Activated naive CD8-positive, alpha-beta T cell treated with anti-CD3 and anti-CD28 coated beads for 36 hours (primary cell): ENCODE results near the gene PSORS1C1. TPM values are rescaled to one million over a fixed set of nuclear protein-coding genes. Genes with fewer than 3 reads are reported as not detected.

ENCODE experiments used
- DNase-seq: peaks from one replicate; pipeline ENCODE4 v3.0.0; 2021
- H3K27ac Mint-ChIP-seq: one replicate; pipeline ENCODE4 v1.8.0; 2022; ENCODE audit warnings: mild to moderate bottlenecking, moderate library complexity, mixed read lengths
- H3K27me3 Mint-ChIP-seq: one replicate; pipeline ENCODE4 v1.8.0; 2022; ENCODE audit warnings: mild to moderate bottlenecking, mixed read lengths
- H3K36me3 Mint-ChIP-seq: one replicate; pipeline ENCODE4 v1.8.0; 2021; ENCODE audit warnings: mild to moderate bottlenecking, mixed read lengths
- H3K4me1 Mint-ChIP-seq: one replicate; pipeline ENCODE4 v1.8.0; 2021; ENCODE audit warnings: mixed read lengths
- H3K4me3 Mint-ChIP-seq: one replicate; pipeline ENCODE4 v1.8.0; 2022; ENCODE audit warnings: mild to moderate bottlenecking, moderate library complexity, mixed read lengths
- H3K9me3 Mint-ChIP-seq: one replicate; pipeline ENCODE4 v1.8.0; 2022; ENCODE audit warnings: mixed read lengths
- total RNA-seq, 2 experiments: library from RNA; stranded (reverse); gene quantifications; one replicate each; pipeline ENCODE4 v1.2.3, GENCODE V29; 2021

PSORS1C1 gene
- total RNA-seq, 2 experiments from 2014 or later: 0.19 TPM; not detected in 1

DNA sequence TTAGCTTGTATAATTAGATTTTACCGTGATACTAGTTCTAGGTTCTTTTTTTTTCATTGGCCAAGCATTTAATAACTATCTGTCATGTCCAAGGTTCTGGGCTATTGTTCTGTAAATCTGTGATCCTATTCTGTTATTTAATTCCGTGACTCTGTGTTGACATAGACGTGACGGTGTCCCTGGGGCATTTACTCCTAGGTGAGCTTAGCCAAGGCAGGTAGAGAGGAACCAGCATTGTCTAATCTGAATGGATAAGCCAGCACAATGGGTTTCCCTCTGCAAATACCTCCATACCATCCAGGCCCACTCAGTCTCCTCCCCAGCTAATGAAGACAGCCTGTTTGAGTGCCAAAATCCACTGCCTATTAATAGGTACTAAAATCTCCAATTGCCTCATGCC is 14.5 kb downstream of the PSORS1C1 start:
- Mint-ChIP-seq H3K4me3 (no peak overlapping the region), H3K4me1 (peaks cover 5% of the 10 kb centered on the region), H3K36me3 (no peaks in the 10 kb centered on the region), H3K27ac (no peak overlapping the region), H3K27me3 (peaks cover 13% of the 10 kb centered on the region), H3K9me3 (no peaks in the 10 kb centered on the region)
- DNase-seq: no peak

DNA sequence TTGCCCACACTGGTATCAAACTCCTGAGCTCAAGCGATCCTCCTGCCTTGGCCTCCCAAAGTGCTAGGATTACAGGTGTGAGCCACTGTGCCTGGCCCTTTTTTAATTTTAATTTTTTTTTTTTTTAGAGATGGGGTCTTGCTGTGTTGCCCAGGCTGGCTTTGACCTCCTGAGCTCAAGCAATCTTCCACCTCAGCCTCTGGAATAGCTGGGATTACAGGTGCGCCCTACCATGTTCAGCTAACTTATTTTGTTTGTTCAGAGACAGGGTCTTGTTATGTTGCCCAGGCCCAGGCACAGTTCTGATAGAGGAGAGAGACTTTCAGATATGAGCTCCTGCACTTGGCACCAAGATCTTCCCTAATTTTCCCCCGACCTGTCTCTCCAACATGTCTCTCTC is 16.2 kb downstream of the PSORS1C1 start:
- Mint-ChIP-seq H3K4me1 (peaks cover 5% of the 10 kb centered on the region), H3K27me3 (peaks cover 13% of the 10 kb centered on the region), H3K4me3 (no peak overlapping the region), H3K27ac (no peak overlapping the region), H3K9me3 (no peaks in the 10 kb centered on the region), H3K36me3 (no peaks in the 10 kb centered on the region)
- no peak for DNase-seq

DNA sequence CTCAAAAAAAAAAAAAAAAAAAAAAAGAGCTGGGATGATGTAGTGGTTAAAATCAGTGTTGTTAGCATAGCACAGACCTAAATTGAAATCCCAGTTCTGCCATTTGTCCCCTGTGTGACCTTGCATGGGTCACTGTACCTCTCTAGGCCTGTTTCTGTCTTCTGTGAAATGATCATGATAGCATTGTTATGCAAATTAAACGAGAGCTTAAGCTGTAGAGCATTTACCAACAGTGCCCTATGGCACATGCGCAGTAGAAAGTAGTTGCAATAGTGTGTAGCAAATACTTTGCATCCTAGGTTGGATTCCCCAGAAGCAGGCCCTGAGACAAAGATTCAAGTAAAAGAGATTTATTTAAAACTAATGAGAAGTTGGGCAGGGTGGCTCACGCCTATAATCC is 17.0 kb downstream of the PSORS1C1 start:
- no peak for DNase-seq
- Mint-ChIP-seq H3K36me3 (no peaks in the 10 kb centered on the region), H3K9me3 (no peaks in the 10 kb centered on the region), H3K27ac (no peak overlapping the region), H3K4me1 (peaks cover 5% of the 10 kb centered on the region), H3K27me3 (peaks cover 13% of the 10 kb centered on the region), H3K4me3 (no peak overlapping the region)

DNA sequence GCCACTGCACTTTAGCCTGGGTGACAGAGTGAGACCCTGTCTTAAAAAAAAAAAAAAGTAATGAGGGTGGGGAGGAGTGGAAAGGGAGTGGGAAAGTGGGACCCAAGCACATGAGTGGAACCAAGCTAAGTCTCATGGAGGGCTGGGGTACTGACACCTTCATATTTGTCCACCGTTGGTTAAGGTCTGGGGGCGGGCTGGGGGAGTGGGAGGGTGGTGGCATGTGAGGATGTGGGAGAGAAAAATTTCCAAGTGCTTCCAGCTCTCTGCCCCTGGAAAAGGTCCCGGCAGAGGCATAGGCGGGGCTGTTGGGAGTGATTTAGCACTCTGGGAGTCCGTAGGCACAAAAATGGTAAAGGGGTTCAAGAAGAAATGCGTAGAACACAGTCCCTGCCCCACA is 18.2 kb downstream of the PSORS1C1 start:
- no peaks in the 10 kb centered on the region for H3K36me3 Mint-ChIP-seq
- no peaks in the 10 kb centered on the region for H3K9me3 Mint-ChIP-seq
- H3K27ac Mint-ChIP-seq: no peak overlapping the region
- no peak for DNase-seq
- peaks cover 13% of the 10 kb centered on the region for H3K27me3 Mint-ChIP-seq
- peaks cover 9% of the 10 kb centered on the region for H3K4me1 Mint-ChIP-seq
- no peak overlapping the region for H3K4me3 Mint-ChIP-seq

DNA sequence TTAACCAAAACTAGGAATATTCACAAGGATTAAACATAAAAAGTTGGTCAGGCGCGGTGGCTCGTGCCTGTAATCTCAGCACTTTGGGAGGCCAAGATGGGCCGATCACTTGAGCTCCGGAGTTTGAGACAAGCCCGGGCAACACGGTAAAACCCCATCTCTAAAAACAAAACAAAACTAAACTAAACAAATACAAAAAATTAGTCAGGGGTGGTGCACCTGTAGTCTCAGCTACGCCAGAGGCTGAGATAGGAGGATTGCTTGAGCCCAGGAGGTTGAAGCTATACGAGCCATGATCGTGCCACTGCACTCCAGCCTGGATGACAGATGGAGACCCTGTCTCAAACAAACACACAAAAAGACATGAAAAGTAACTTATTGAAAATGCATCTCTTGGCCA is 21.1 kb downstream of the PSORS1C1 start:
- DNase-seq: no peak
- Mint-ChIP-seq H3K27me3 (no peaks in the 10 kb centered on the region), H3K9me3 (no peaks in the 10 kb centered on the region), H3K4me1 (peaks cover 4% of the 10 kb centered on the region), H3K27ac (no peak overlapping the region), H3K36me3 (no peaks in the 10 kb centered on the region), H3K4me3 (no peak overlapping the region)

DNA sequence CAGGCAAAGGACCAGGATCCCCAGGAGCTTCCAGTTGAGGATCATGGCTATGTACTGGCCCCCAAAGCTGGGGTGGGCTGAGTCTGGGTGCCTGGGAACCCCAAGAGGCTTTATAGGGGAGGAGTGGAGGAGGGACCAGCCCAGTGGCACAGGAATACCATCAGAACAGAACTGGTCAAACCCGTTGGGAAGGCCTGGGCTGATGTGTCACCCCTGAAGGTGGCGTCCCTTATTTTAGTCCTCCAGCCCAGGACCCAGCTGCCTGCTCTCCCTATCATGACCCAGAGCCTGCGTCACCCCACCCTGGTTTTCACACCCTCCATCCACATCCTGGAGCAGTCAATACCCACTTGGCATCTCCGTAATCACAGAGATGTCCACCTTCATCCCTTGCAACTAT is 24.4 kb downstream of the PSORS1C1 start, which contains the start of gene PSORS1C2:
Gene PSORS1C2 (minus strand): TSS at position 85 of the 400 bp plus-strand sequence. CDS start 40 bp downstream, at position 45.
- Mint-ChIP-seq H3K4me3 (peak within 1 kb of the TSS; percentile 52), H3K36me3 (peaks cover 4% of the 10 kb centered on the region), H3K9me3 (no peaks in the 10 kb centered on the region), H3K4me1 (peaks cover 4% of the 10 kb centered on the region), H3K27me3 (no peaks in the 10 kb centered on the region), H3K27ac (no peak within 1 kb of the TSS)
- no peak for DNase-seq

DNA sequence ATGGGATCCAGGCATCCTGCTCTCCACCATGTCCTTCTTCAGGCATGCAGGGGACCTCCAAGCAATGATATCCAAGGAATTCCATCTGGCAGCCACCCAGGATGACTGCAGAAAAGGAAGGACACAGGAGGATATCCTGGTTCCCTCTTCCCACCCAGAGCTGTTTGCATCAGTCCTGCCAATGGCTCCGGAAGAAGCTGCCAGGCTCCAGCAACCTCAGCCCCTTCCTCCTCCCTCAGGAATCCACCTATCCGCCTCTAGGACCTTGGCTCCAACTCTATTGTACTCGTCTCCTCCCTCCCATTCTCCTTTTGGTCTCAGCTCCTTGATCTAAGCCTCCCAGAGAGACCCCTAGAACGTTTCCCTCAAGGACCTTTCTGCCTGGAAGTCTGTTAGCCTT is 25.0 kb downstream of the PSORS1C1 start:
- Mint-ChIP-seq H3K36me3 (peaks cover 4% of the 10 kb centered on the region), H3K27me3 (no peaks in the 10 kb centered on the region), H3K27ac (no peak overlapping the region), H3K9me3 (no peaks in the 10 kb centered on the region), H3K4me3 (no peak overlapping the region), H3K4me1 (peaks cover 4% of the 10 kb centered on the region)
- no peak for DNase-seq

DNA sequence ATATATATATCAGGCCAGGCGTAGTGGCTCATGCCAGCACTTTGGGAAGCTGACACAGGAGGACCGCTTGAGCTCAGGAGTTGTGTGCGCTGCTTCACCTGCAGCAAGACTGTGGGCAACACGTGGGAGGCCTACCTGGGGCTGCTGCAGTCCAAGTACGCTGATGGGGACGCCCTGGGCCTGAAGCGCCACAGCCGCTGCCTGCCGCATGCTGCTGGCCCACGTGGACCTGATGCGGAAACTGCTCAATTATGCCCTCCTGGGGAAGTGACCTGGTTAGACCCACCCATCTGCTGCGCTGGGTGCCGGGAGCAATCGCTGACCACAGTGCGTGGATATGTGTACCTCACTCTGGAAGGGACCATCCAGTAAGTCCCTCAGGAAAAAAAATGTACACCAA is 26.0 kb downstream of the PSORS1C1 start:
- no peak for DNase-seq
- Mint-ChIP-seq H3K4me3 (no peak overlapping the region), H3K27me3 (no peaks in the 10 kb centered on the region), H3K9me3 (no peaks in the 10 kb centered on the region), H3K27ac (no peak overlapping the region), H3K36me3 (peaks cover 4% of the 10 kb centered on the region), H3K4me1 (peaks cover 4% of the 10 kb centered on the region)

DNA sequence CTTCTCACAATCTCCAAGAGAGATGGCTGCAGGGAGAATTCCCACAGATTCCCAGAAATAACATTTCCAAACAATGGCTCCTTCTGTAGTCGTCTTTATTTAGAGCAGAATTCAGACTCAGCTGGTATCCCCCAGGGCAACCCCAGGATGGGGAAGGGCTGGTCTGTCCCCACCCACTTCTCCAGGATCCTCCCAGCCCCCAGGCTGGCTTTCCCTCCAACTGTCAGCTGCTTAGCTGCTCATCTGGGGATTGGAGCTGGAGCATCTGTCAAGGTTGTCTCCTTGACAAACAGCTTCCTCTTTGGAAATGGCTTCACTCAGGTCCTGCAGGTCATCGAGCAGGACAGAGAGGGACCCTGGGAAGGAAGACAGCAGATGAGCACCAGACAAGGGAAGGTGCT is 27.8 kb downstream of the PSORS1C1 start:
- no peak overlapping the region for H3K4me3 Mint-ChIP-seq
- H3K27ac Mint-ChIP-seq: no peak overlapping the region

DNA sequence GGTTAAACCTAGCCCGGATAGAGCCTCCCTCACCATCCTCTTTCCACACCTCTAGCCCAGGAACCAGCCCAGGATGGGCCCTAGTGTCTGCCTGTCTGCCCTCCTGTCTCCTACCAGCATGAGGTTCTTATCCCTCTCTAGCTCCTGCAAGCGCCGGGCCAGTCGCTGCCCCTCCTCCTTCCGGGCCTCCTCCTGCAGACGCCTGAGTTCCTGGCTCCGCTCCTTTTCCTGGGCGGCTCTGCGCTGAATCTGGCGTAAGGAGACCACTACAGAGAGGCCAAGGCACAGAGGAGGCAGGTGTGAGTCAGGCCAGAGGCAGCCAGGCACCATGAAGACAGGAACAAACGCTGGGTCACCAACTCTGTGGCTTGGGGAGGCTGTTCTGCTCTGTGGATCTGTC is 28.5 kb downstream of the PSORS1C1 start:
- DNase-seq: no peak
- H3K36me3 Mint-ChIP-seq: peaks cover 4% of the 10 kb centered on the region
- no peak overlapping the region for H3K4me3 Mint-ChIP-seq
- H3K27me3 Mint-ChIP-seq: no peaks in the 10 kb centered on the region
- no peaks in the 10 kb centered on the region for H3K4me1 Mint-ChIP-seq
- no peaks in the 10 kb centered on the region for H3K9me3 Mint-ChIP-seq
- H3K27ac Mint-ChIP-seq: no peak overlapping the region

More for the DNA sequence above, 27.8 kb downstream of the PSORS1C1 start:
- H3K27me3 Mint-ChIP-seq: no peaks in the 10 kb centered on the region
- H3K36me3 Mint-ChIP-seq: peaks cover 4% of the 10 kb centered on the region
- H3K4me1 Mint-ChIP-seq: peaks cover 4% of the 10 kb centered on the region
- no peak for DNase-seq
- no peaks in the 10 kb centered on the region for H3K9me3 Mint-ChIP-seq

DNA sequence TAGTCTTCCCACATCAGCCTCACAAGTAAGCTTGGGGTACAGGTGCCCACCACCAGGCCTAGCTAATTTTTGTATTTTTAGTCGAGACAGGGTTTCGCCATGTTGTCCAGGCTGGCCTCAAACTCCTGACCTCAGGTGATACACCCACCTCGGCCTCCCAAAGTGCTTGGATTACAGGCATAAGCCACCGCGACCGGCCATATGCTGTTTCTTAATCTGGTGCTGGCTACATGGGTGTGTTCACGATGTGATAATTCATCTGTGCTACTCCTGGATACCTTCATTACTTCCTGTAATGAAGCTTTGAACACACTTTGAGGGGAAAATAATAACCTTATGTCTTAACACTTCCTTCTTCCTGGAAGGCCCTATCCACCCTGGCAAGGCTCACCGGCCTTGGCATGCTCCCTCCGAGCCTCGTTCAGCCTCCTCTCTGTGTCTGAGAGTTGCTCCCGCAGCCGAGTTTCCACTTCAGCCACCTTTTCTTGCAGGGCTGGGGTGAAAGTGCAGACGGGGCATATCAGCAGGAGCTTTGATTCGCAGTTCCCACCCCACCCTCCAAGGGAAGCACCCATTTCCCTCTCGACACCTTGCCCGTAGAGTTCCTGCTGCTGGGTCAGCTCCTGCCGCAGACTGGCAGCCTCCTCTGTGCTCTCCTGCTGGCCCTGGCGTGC is 29.8 kb downstream of the PSORS1C1 start:
- Mint-ChIP-seq H3K4me1 (no peaks in the 10 kb centered on the region), H3K36me3 (peaks cover 4% of the 10 kb centered on the region), H3K27ac (no peak overlapping the region), H3K27me3 (no peaks in the 10 kb centered on the region), H3K4me3 (no peak overlapping the region), H3K9me3 (no peaks in the 10 kb centered on the region)
- no peak for DNase-seq

DNA sequence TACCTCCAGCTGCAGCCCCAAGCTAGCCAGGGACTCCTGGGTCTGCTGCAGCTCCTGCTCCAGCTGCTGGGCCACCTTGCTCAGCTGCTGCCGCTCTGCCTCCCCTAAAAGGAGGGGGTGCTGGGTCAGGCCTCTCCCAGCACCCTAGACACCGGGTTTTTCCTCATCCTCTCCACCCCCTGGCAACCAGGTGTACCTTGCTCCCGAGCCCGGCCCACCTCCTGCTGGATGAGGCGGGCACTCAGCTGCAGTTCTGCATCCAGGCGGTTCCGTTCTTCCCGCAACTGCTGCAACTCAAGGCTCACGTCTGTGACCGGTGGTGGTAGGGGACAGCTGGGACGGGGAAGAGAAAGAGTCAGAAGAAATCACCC is 30.4 kb downstream of the PSORS1C1 start:
- H3K27ac Mint-ChIP-seq: no peak overlapping the region
- no peak for DNase-seq

DNA sequence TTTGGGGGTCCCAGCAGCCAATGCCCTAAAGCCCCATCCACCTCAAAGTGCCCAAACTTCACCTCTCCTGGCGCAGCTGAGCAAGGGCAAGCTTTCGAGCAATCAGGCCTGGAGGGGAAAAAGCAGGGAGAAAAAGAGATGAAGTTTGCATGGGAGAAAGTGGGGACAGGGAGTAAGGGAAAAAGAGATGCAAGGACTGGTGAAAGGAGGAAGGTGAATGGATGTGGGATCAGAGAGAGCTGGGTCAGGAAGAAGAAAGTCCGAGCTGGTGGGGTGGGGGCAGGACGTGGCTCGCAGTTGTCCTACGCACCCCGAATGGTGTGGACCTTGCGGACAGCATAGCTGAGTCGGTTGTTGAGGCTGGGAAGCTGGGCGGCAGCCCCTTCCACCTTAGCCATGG is 30.8 kb downstream of the PSORS1C1 start:
- Mint-ChIP-seq H3K4me1 (no peaks in the 10 kb centered on the region), H3K4me3 (no peak overlapping the region), H3K27me3 (no peaks in the 10 kb centered on the region), H3K36me3 (peaks cover 6% of the 10 kb centered on the region), H3K9me3 (no peaks in the 10 kb centered on the region), H3K27ac (no peak overlapping the region)
- no peak for DNase-seq

More for the DNA sequence above, 30.4 kb downstream of the PSORS1C1 start:
- Mint-ChIP-seq H3K36me3 (peaks cover 4% of the 10 kb centered on the region), H3K4me1 (no peaks in the 10 kb centered on the region), H3K27me3 (no peaks in the 10 kb centered on the region), H3K9me3 (no peaks in the 10 kb centered on the region), H3K4me3 (no peak overlapping the region)

DNA sequence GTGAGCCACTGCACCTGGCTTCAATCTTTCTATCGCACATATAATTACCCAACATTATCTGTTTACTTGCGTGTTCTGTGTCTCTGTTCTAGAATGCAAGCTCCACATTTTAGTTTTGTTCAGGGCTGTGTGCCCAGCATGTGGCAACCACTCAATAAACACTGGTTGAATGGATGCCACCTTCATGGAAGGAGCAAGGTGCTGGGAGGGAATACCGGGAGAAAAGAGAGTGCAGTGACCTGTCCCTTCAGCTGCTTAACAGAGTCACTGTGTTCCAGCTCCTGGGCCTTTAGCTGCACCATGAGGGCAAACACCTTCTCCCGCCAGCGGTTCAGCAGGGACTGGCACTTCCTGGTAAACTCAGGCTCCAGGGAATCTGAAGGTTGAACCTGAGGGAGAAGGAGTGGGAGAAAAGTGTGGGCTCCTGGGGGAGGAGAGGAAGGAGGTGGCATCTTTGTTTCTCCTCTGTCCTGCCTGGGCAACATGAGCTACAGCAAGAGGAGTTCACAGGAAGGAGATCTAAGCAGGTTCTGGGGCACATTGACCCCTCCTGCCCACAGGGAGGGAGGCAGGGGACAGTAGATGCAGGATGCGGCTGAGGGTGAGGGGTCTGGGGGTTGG is 35.3 kb downstream of the PSORS1C1 start:
- Mint-ChIP-seq H3K9me3 (no peaks in the 10 kb centered on the region), H3K4me1 (no peaks in the 10 kb centered on the region), H3K4me3 (no peak overlapping the region), H3K36me3 (peaks cover 13% of the 10 kb centered on the region), H3K27me3 (no peaks in the 10 kb centered on the region), H3K27ac (no peak overlapping the region)
- no peak for DNase-seq

DNA sequence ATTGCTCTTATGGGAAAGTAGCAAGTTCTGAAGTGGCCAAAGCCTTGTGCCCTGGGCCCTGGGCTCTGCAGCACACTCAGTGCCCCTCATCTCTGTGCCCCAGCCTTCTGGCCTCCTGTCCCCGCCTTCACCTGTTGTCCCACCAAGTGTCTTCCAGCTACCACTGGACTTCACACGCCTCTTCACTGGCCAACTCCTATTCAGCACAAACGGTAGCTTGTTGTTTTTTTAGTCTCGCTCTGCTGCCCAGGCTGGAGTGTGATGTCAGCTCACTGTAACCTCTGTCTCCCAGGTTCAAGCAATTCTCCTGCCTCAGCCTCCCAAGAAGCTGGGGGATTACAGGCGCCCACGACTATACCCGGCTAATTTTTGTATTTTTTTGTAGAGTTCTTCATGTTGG is 38.2 kb downstream of the PSORS1C1 start:
- Mint-ChIP-seq H3K27ac (no peak overlapping the region), H3K4me3 (no peak overlapping the region), H3K4me1 (peaks cover 5% of the 10 kb centered on the region), H3K36me3 (peaks cover 17% of the 10 kb centered on the region), H3K27me3 (no peaks in the 10 kb centered on the region), H3K9me3 (no peaks in the 10 kb centered on the region)
- no peak for DNase-seq

DNA sequence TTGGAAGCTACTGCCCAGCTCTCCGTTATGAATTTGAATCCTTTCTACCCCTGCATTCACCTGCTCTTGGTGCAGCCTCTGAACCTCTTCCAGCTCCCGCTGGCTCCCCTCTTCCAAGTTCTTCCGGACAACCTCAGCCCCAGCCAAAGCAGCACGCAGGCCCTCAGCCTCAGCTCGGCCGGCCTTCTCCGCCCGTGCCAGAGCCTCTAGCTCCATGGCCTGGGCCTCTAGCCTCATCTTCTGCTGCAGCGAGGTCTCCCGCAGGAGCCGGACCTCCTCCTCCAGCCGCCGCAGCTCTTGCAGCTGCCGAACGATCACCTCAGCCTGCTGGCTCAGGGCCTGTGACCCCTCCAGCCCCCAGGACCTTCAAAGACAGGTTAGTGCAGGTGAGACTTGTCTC is 39.8 kb downstream of the PSORS1C1 start:
- H3K4me3 Mint-ChIP-seq: no peak overlapping the region
- H3K27me3 Mint-ChIP-seq: no peaks in the 10 kb centered on the region

More for the DNA sequence above, 39.8 kb downstream of the PSORS1C1 start:
- Mint-ChIP-seq H3K36me3 (peaks cover 28% of the 10 kb centered on the region), H3K27ac (no peak overlapping the region), H3K9me3 (no peaks in the 10 kb centered on the region), H3K4me1 (peaks cover 8% of the 10 kb centered on the region)
- no peak for DNase-seq
